Kidney (tissue), 14 donors: ENCODE data around the gene INPP5A. TPM values are rescaled to one million over a fixed set of nuclear protein-coding genes. Genes with fewer than 3 reads are reported as not detected.

Experiments used
- DNase-seq, 5 donors: peaks; one replicate each; pipeline ENCODE4 v3.0.0-alpha.2; 2013 to 2020
- FAIRE-seq: peaks from 2 replicates; lab custom pipeline; 2012; peaks lifted over from hg19 to GRCh38; lab: Jason Lieb, UNC
- H3K27ac ChIP-seq, 2 donors: one replicate each; pipeline ENCODE4 v1.7.0; 2013; ENCODE audit warnings: low read depth in 2 of 2, low read length in 2 of 2, inconsistent platforms in 1 of 2
- H3K27me3 ChIP-seq: one replicate; pipeline ENCODE4 v1.7.1; 2013; ENCODE audit warnings: low read length, inconsistent platforms; ENCODE audit not compliant: control insufficient read depth, insufficient read depth
- H3K36me3 ChIP-seq, 3 donors: one replicate each; pipeline versions ENCODE4 v1.7.0 to v1.7.1; 2013; ENCODE audit warnings: low read length in 3 of 3, control low read depth in 1 of 3, inconsistent platforms in 1 of 3; ENCODE audit not compliant: insufficient read depth in 3 of 3, control insufficient read depth in 2 of 3
- H3K4me1 ChIP-seq, 3 donors: one replicate each; pipeline versions ENCODE4 v1.7.0 to v1.7.1; 2013; ENCODE audit warnings: low read length in 3 of 3, inconsistent platforms in 1 of 3, low read depth in 1 of 3; ENCODE audit not compliant: control insufficient read depth in 2 of 3, insufficient read depth in 2 of 3
- H3K4me3 ChIP-seq, 3 donors: one replicate each; pipeline versions ENCODE4 v1.7.0 to v1.8.1; 2013; ENCODE audit warnings: low read length in 3 of 3, control low read depth in 1 of 3, inconsistent platforms in 1 of 3
- H3K9ac ChIP-seq, 3 donors: one replicate each; pipeline versions ENCODE4 v1.7.0 to v1.7.1; 2013; ENCODE audit warnings: low read length in 3 of 3, control low read depth in 1 of 3, inconsistent platforms in 1 of 3
- H3K9me3 ChIP-seq, 3 donors: one replicate each; pipeline versions ENCODE4 v1.7.0 to v1.7.1; 2013; ENCODE audit warnings: low read length in 3 of 3, control low read depth in 1 of 3, inconsistent platforms in 1 of 3; ENCODE audit not compliant: control insufficient read depth in 2 of 3, insufficient read depth in 1 of 3
- CTCF ChIP-seq: IDR thresholded peaks from 3 replicates; pipeline ENCODE4 v1.5.1; 2012; ENCODE audit warnings: mild to moderate bottlenecking, moderate library complexity, borderline replicate concordance; ENCODE audit not compliant: insufficient read depth; ENCODE audit errors: extremely low read depth
- intact Hi-C: fragments of 100-400 bp; cut with DNase I; formaldehyde crosslinking; loops from one replicate; pipeline ENCODE4 v1.11.1; 2022
- polyA plus RNA-seq: library from polyadenylated mRNA; stranded (reverse); fragments of 350-450 nt; fragmentation: Illumina TruSeq; extraction: RNeasy Lipid Tissue Mini Kit (QIAGEN cat#74804); gene quantifications from one replicate; pipeline ENCODE4 v1.2.3, GENCODE V29; 2014; ENCODE audit warnings: low read depth, low replicate concordance; ENCODE audit not compliant: insufficient read depth
- total RNA-seq: library from RNA; stranded (reverse); fragmentation: NEBNext Ultra II Directional; extraction: Animal tissue kit (Norgen Biotek cat#: 25700); gene quantifications from one replicate; pipeline ENCODE4 v1.2.1, GENCODE V29; 2021
- donor health status: control.
- donor health status: control.
- donor health status: control.
- donor health status: control.
- donor health status: control.
- donor health status: DM: yes; HTN: yes; CAD: no.
- donor health status: Normal renal cell carcinoma (clear cell type).

The INPP5A gene
- total and polyA plus RNA-seq, 2 donors from 2014 or later, result 20.8 to 40.3 TPM

GRCh38 chr10:132781556-132781955 lies 244.0 kb downstream of the INPP5A start:
- no peak for TF ChIP-seq CTCF
- Histone ChIP-seq H3K9ac (no peak overlapping the region), H3K4me1 (peaks cover 0 to 2% (median 0%) of the 10 kb centered on the region in 3 donors), H3K27me3 (peaks cover 9% of the 10 kb centered on the region), H3K9me3 (no peaks in the 10 kb centered on the region), H3K36me3 (peaks cover 0 to 12% (median 6%) of the 10 kb centered on the region in 3 donors), H3K27ac (no peak overlapping the region), H3K4me3 (no peak overlapping the region)
- no peak for DNase-seq
- no peak for FAIRE-seq
- intact Hi-C loops, result no loop called here

GRCh38 chr10:132783165-132783939 lies 245.8 kb downstream of the INPP5A start:
- Histone ChIP-seq H3K9ac (no peak overlapping the region), H3K4me1 (peaks cover 0 to 2% (median 0%) of the 10 kb centered on the region in 3 donors), H3K27ac (no peak overlapping the region), H3K27me3 (peaks cover 9% of the 10 kb centered on the region), H3K4me3 (no peak overlapping the region), H3K36me3 (peaks cover 0 to 12% (median 6%) of the 10 kb centered on the region in 3 donors), H3K9me3 (no peaks in the 10 kb centered on the region)
- DNase-seq (peak in 2 of 5 donors; percentile 26 to 54), FAIRE-seq (no peak)
- no peak for TF ChIP-seq CTCF
- intact Hi-C loops, result no loop called here

GRCh38 chr10:132783940-132784865 lies 246.6 kb downstream of the INPP5A start:
- H3K27ac ChIP-seq, result no peak overlapping the region
- no peak overlapping the region for H3K4me3 ChIP-seq
- H3K27me3 ChIP-seq, result peaks cover 9% of the 10 kb centered on the region
- no peak for TF ChIP-seq CTCF
- intact Hi-C loops, result no loop called here
- H3K4me1 ChIP-seq, result peaks cover 0 to 2% (median 0%) of the 10 kb centered on the region in 3 donors
- FAIRE-seq, result no peak
- peaks cover 0 to 12% (median 4%) of the 10 kb centered on the region in 3 donors for H3K36me3 ChIP-seq
- no peak overlapping the region for H3K9ac ChIP-seq
- peak in 1 of 5 donors; percentile 26 for DNase-seq
- no peaks in the 10 kb centered on the region for H3K9me3 ChIP-seq
